ENCODE data around the gene UBTF. TPM values are rescaled to one million over a fixed set of nuclear protein-coding genes. Genes with fewer than 3 reads are reported as not detected.

Gene UBTF
- total RNA-seq, 1 experiment from 2014 or later: 74.3 TPM

- Histone ChIP-seq H3K27me3 (replicated peaks; ENCODE audit: control insufficient read depth, insufficient read depth, low read length) (no peaks in the 10 kb centered on the region), H3K4me3 (ENCODE audit: low read depth, low read length) (no peak overlapping the region), H3K4me1 (no peaks in the 10 kb centered on the region), H3K36me3 (ENCODE audit: control insufficient read depth, insufficient read depth, low read length) (peaks cover 3% of the 10 kb centered on the region), H3K9me3 (no peaks in the 10 kb centered on the region)
- TF ChIP-seq CTCF (IDR thresholded peaks at IDR 0.05; ENCODE audit: insufficient read depth in 1 of 2, low read depth in 1 of 2, low read length in 1 of 2, severe bottlenecking in 1 of 2, unreplicated experiment in 1 of 2): no peak
- no peaks in the 10 kb centered on the region for H3K4me1 Mint-ChIP-seq (ENCODE audit: low read depth, unreplicated experiment)
- no peak for DNase-seq
- CTCF ChIA-PET: no interaction called here
- no peak overlapping the region for H3K27ac Mint-ChIP-seq (ENCODE audit: unreplicated experiment)
- intact Hi-C loops (cut with micrococcal nuclease; ENCODE audit: unreplicated experiment): no loop called here
- no peaks in the 10 kb centered on the region for H3K27me3 Mint-ChIP-seq (ENCODE audit: insufficient read depth, unreplicated experiment)
- POLR2A ChIA-PET: no interaction called here
- no peaks in the 10 kb centered on the region for H3K9me3 Mint-ChIP-seq (ENCODE audit: unreplicated experiment)
- peaks cover 36% of the 10 kb centered on the region for H3K36me3 Mint-ChIP-seq (ENCODE audit: insufficient read depth, unreplicated experiment)
- no peak overlapping the region for H3K4me3 Mint-ChIP-seq (ENCODE audit: unreplicated experiment)
- no TSS peak for BruUV-seq (replicated peaks)
Observed at GRCh38 chr17:44159519-44160210, 59.8 kb downstream of the UBTF start.

GRCh38 chr17:44155488-44155887, 64.0 kb downstream of the UBTF start:
- H3K36me3 Mint-ChIP-seq (ENCODE audit: insufficient read depth, unreplicated experiment): peaks cover 45% of the 10 kb centered on the region
- H3K4me3 ChIP-seq (ENCODE audit: low read depth, low read length): no peak overlapping the region
- peaks cover 3% of the 10 kb centered on the region for H3K36me3 ChIP-seq (ENCODE audit: control insufficient read depth, insufficient read depth, low read length)
- CTCF ChIA-PET: interaction anchor here (0.8 to 1.7 kb wide), 2 partner anchors 11 to 13 kb away, joined by 3 to 9 read pairs; no protein-coding TSS in a partner anchor
- no TSS peak for BruUV-seq (replicated peaks)
- no peaks in the 10 kb centered on the region for H3K27me3 Mint-ChIP-seq (ENCODE audit: insufficient read depth, unreplicated experiment)
- H3K4me1 ChIP-seq: no peaks in the 10 kb centered on the region
- no peaks in the 10 kb centered on the region for H3K27me3 ChIP-seq (replicated peaks; ENCODE audit: control insufficient read depth, insufficient read depth, low read length)
- H3K9me3 ChIP-seq: no peaks in the 10 kb centered on the region
- POLR2A ChIA-PET: no interaction called here
- intact Hi-C loops (cut with micrococcal nuclease; ENCODE audit: unreplicated experiment): no loop called here
- TF ChIP-seq CTCF (IDR thresholded peaks at IDR 0.05; ENCODE audit: insufficient read depth in 1 of 2, low read depth in 1 of 2, low read length in 1 of 2, severe bottlenecking in 1 of 2, unreplicated experiment in 1 of 2): no peak
- peak overlapping the region; percentile 46 for H3K27ac Mint-ChIP-seq (ENCODE audit: unreplicated experiment)
- H3K4me1 Mint-ChIP-seq (ENCODE audit: low read depth, unreplicated experiment): no peaks in the 10 kb centered on the region
- H3K4me3 Mint-ChIP-seq (ENCODE audit: unreplicated experiment): no peak overlapping the region
- H3K9me3 Mint-ChIP-seq (ENCODE audit: unreplicated experiment): no peaks in the 10 kb centered on the region
- DNase-seq: no peak

Small RNAs within 50 kb of the gene (microRNA-seq; reads per million reads assigned to microRNA genes)
- gene MIR6782: 0.93 reads per million

Other genes with a start within 250 kb of the UBTF start
- gene NAGS, start 215.1 kb downstream of the UBTF start, total RNA-seq (2022): 0.42 and 0.50 TPM in 2 replicates
- 41.7 and 43.5 TPM in 2 replicates for gene TMEM101, start 204.7 kb downstream of the UBTF start, total RNA-seq (2022)
- 83.1 and 85.5 TPM in 2 replicates for gene LSM12, start 153.0 kb downstream of the UBTF start, total RNA-seq (2022)
- 60.1 and 64.5 TPM in 2 replicates for gene G6PC3, start 148.9 kb downstream of the UBTF start, total RNA-seq (2022)
- gene HDAC5, start 96.0 kb downstream of the UBTF start, total RNA-seq (2022): 25.9 and 27.0 TPM in 2 replicates
- 15.2 and 17.0 TPM in 2 replicates for gene HROB, start 77.7 kb downstream of the UBTF start, total RNA-seq (2022)
- 0.26 TPM in 1 of 2 replicates, not detected in the other for gene ASB16, start 49.0 kb downstream of the UBTF start, total RNA-seq (2022)
- 28.4 and 30.3 TPM in 2 replicates for gene TMUB2, start 32.7 kb downstream of the UBTF start, total RNA-seq (2022)
- gene ATXN7L3, start 19.8 kb downstream of the UBTF start, total RNA-seq (2022): 91.2 and 92.0 TPM in 2 replicates
- gene SLC4A1, start 48.5 kb upstream of the UBTF start, total RNA-seq (2022): not detected in 2 replicates
- gene RUNDC3A, start 88.9 kb upstream of the UBTF start, total RNA-seq (2022): 0.34 and 0.53 TPM in 2 replicates
- gene SLC25A39, start 105.1 kb upstream of the UBTF start, total RNA-seq (2022): 155 and 172 TPM in 2 replicates
- gene GRN, start 125.6 kb upstream of the UBTF start, total RNA-seq (2022): 167 and 176 TPM in 2 replicates
- 3.0 and 3.6 TPM in 2 replicates for gene FAM171A2, start 144.2 kb upstream of the UBTF start, total RNA-seq (2022)
- 5.9 and 6.9 TPM in 2 replicates for gene ITGA2B, start 170.0 kb upstream of the UBTF start, total RNA-seq (2022)

Data from Caco-2 (cell line).